Mucosa of gallbladder (tissue), 1 donor: Measurements from ENCODE around the gene ATP2C2. TPM values are rescaled to one million over a fixed set of nuclear protein-coding genes. Genes with fewer than 3 reads are reported as not detected.
"Not testable (repeated sequence)": the region's sequence is repeated elsewhere in the genome, so short reads cannot be mapped to it uniquely, and the experiment has no call there.

Experiments
- DNase-seq: peaks from one replicate; pipeline ENCODE4 v3.0.0-alpha.2; 2020; ENCODE audit warnings: low spot score
- total RNA-seq: library from RNA; stranded (reverse); gene quantifications from one replicate; pipeline ENCODE4 v1.2.1, GENCODE V29; 2021
- donor health status: DM: no; HTN: no; CAD: no.

Gene ATP2C2
- total RNA-seq, 1 donor from 2014 or later = 62.8 TPM

GRCh38 chr16:84339766-84340165 lies 28.6 kb upstream of the ATP2C2 start:
- DNase-seq = no peak

DNA sequence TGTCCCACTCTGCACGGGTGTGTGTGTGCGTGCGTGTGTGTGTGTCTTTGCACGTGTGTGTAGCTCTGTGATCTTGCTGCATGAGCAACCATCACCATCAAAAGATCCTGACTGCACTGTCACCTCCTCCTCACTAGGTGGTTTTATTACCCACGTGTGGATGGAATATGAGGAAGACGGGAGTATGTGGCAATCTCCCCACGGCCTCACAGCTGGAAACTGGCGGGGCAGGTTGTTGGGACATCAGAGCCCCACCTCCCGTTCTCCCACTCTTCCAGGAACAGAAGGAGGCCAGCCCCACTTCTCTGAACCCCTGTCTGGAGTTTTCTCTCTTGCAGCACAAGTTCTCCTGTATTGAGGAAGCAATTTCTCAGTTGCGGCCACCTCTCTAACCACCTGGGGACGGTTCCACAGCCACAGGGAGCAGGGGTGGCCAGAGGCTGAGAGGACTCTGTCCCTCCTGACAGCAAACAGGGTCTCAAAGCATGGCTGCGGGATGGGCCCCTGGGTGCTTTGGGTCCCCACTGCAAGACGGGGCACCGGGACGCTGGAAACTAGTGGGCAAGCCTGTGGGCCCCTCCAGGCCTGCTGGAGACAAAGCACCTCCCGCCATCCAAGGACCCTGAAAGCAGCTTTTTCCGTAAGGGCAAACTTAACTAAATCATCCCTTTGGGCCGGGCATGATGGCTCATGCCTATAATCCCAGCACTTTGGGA lies 27.9 kb upstream of the ATP2C2 start:
- DNase-seq = no peak

- DNase-seq = no peak
Observed at GRCh38 chr16:84341528-84342295, 26.6 kb upstream of the ATP2C2 start.

DNA sequence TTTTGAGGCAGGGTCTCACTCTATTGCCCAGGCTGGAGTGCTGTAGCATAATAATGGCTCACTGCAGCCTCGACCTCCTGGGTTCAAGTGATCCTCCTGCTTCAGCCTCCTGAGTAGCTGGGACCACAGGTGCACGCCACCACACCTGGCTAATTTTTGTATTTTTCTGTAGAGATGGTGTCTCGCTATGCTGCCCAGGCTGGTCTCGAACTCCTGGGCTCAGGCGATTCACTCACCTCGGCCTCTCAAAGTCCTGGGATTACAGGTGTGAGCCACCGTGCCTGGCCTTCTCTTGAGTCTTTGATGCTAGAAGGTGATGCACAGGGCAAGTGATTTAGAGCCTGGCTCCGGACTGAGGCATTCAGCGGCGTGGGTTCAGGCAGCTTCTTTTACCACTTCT lies 24.5 kb upstream of the ATP2C2 start:
- not testable (repeated sequence) for DNase-seq

DNA sequence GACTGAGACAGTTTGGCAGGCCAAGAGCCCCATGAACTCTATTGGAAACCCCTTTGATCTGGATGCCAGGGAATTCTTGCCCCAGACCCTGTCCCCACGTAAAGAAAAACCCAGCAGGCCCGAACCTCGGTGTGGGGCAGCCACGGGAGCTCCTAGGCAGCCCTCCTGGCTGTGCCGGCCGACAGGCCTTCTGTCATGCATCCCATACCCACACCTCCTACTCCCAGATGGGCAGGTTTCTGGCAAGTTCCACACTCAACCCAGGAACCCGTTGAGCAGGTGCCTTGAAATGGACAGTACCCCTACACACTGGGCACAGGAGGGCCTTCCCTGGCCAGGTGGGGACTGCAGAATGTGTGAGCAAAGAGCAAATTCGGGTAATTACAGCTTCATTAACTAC lies 23.6 kb upstream of the ATP2C2 start:
- DNase-seq = no peak

DNA sequence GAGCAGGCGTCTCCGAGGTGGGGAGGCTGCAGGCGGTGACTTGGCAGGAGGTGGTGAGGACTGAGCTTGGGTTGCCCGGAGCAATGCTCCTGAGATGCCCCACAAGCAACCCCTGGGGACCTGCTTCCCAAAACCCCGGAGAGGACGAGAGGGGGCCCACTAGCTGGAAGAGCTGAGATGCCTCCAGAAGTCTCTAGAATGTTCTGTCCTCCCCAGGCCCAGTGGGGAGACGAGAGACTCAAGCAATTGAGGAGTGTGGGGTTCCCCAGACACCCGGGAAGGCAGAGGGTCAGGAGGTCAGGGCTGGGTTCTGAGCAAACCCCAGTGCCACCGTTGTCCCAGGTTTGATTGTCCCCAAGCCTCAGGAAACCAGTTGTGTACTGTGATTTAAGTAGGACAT lies 21.2 kb upstream of the ATP2C2 start:
- no peak for DNase-seq

DNA sequence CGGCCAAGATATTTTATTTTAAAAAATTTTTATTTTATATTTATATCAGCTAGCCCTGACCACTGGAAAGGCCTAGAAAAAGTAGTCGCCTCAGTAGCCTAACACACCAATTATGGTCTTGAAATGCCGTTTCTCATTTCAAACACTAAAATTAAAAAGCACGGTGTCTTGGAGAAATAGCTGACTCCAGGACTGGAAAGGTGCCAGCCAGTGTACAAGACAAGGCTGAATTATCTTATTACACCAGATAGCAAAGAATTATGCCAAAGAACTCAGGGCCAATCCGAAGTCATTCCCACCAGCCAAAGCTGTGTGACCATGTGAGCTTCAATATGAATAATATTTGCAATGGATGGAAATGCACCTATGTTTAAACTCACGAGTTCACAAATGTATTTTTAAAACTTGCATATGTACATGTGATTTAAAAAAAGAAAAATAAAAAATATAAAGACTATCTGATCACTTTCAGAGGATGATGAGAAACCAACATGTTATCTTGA lies 19.9 kb upstream of the ATP2C2 start:
- no peak for DNase-seq

GRCh38 chr16:84349862-84350684 lies 18.3 kb upstream of the ATP2C2 start:
- no peak for DNase-seq

GRCh38 chr16:84350685-84351400 lies 17.5 kb upstream of the ATP2C2 start:
- DNase-seq = no peak

GRCh38 chr16:84351630-84352029 lies 16.7 kb upstream of the ATP2C2 start:
- DNase-seq = no peak

GRCh38 chr16:84354306-84354705 lies 14.0 kb upstream of the ATP2C2 start:
- DNase-seq = no peak

DNA sequence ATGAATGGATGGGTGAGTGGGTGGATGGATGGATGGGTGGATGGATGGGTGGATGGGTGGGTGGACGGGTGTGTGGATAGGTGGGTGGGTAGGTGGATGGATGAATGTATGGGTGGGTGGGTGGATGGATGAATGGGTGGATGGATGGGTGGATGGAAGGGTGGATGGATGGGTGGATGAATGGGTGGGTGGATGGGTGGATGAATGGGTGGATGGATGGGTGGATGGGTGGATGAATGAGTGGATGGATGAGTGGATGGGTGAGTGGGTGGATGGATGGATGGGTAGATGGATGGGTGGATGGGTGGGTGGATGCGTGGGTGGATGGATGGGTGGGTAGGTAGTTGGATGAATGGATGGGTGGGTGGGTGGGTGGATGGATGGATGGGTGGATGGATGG lies 13.2 kb upstream of the ATP2C2 start:
- DNase-seq = no peak

GRCh38 chr16:84356176-84356575 lies 12.2 kb upstream of the ATP2C2 start:
- no peak for DNase-seq

DNA sequence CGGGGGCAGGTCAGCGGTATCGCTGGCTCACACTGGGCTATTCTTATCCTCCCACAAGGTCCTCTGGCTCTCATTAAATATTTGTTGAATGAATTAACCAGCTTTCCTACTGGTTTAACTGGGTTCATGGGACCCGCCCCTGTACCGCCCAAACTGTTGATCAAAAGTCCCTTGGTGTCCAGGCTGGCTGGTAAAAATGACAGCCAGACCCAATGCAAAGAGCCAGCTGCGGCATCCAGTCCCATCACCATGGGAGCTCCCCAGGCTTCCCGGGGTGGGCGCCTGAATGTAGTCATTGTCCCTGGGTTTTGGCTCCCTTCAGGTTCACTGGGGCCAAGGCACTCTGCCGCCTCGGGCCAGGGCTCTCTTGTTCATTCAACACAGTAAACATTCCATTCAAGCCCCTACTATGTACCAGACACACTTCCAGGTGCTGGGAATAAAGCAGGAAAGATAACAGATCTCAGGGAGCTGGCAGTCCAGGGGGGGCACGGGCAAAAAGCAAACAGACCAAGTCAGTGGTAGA lies 11.7 kb upstream of the ATP2C2 start:
- DNase-seq = no peak

DNA sequence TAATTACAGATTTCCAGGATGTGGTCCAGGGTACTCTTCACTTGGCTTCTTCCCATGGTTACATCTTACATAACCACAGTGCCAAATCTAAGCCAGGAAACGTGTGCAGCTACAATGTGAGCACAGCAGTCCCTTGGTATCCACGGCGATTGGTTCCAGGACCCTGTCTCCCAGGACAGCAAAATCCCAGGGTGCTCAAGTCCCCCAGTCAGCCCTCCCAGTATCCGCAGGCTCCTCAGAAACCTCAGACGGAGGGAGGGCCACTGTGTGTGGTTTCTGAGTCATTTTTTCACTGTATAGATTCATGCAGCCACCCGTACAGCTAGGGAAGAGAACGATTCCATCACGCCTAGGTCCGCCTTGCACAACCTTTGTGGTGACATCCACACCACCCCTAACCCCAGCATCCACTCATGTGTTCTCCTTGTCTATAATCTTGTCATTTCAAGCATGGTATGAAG lies 11.1 kb upstream of the ATP2C2 start:
- no peak for DNase-seq

GRCh38 chr16:84358601-84359295 lies 9.6 kb upstream of the ATP2C2 start:
- DNase-seq = no peak

- no peak for DNase-seq
Observed at GRCh38 chr16:84359326-84359725, 9.0 kb upstream of the ATP2C2 start.

DNA sequence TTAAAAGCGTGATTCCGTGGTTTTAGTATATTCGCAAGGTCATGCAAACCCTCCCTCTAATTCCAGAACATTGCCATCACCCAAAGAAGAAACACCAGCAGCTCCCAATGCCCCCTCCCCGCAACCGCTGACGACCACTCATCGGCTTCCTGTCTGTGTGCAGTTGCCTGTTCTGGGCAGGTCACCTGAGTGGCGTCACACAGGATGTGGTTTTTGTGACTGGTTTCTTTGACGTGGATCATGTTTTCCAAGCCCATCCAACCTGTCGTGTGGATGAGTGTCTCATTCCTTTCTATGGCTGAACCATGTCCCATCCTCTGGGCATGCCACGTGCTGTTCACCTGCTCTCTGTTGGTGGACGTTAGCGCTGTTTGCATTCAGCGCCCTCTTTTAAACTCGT lies 8.2 kb upstream of the ATP2C2 start:
- no peak for DNase-seq

- no peak for DNase-seq
Observed at GRCh38 chr16:84360748-84361147, 7.6 kb upstream of the ATP2C2 start.

DNA sequence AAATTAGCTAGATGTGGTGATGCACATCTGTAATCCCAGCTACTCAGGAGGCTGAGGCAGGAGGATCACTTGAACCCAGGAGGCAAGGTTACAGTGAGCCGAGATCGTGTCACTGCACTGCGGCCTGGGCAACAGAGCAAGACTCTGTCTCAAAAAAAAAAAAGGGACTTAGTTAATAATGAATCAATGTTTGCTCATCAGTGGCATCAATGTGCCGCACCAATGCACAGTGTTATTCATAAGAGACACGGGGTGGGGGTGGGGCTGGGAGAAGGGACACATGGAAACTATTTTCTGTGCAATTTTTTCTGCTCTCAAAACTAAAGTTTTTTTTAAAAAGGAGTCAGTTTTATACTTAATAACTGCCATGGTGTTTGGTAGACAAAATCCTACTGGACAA lies 6.8 kb upstream of the ATP2C2 start:
- no peak for DNase-seq

GRCh38 chr16:84362471-84362941 lies 5.8 kb upstream of the ATP2C2 start:
- DNase-seq = no peak
